ENCODE measurements around the gene SLC35F6. TPM values are rescaled to one million over a fixed set of nuclear protein-coding genes. Genes with fewer than 3 reads are reported as not detected.

SLC35F6 gene
- total and polyA plus RNA-seq, 9 of the 15 experiments (the other 6 are each of a cell fraction or from before 2014, with no cell fraction given) = 11.9 to 47.3 (median 22.5) TPM

GRCh38 chr2:26740346-26740745 lies 23.7 kb upstream of the SLC35F6 start (continued):
- TF ChIP-seq FOXK1 (CRISPR knock-in tag; IDR thresholded peaks at IDR 0.05; ENCODE audit: borderline replicate concordance) (no peak), ZNF699 (CRISPR knock-in tag; IDR thresholded peaks at IDR 0.05; ENCODE audit: insufficient replicate concordance) (no peak), PHF20 (IDR thresholded peaks at IDR 0.05; ENCODE audit: partially characterized antibody) (no peak)

DNA sequence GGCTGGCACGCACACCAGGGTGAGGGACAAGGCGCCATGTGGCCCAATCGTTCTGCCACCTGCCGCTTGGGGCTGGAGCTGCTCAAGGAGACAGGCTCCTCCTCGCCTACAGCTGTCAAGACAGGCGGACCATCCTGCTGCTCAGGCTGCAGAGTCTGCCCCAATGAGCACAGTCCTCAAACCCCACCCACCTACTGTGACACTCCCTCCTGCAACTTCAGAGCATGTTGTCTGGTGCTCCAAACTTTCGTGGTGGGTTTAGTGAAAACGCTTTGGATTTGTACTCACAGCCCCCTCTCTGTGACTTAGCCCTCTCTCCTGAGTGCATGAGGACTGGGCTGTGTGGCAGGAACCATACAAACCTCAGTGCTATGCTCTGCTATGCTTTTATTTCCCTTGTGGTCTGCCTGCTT lies 23.2 kb upstream of the SLC35F6 start:
- Histone ChIP-seq H3K4me1 (replicated peaks in 1 of 2; ENCODE audit: control insufficient read depth in 2 of 2, insufficient read depth in 2 of 2, low read length in 2 of 2) (peaks cover 0 to 6% of the 10 kb centered on the region in 2 experiments; a peak in 2 of 5 replicates), H3K9ac (ENCODE audit: insufficient read depth in 1 of 2, low read depth in 2 of 2, low read length in 2 of 2) (no peak overlapping the region), H3K27ac (ENCODE audit: extremely low read depth, low read depth, low read length) (no peak overlapping the region), H3K4me2 (ENCODE audit: insufficient read depth, low read length) (no peak overlapping the region), H4K20me1 (replicated peaks; ENCODE audit: control insufficient read depth, insufficient read depth, low read length) (no peaks in the 10 kb centered on the region), H3K27me3 (ENCODE audit: control insufficient read depth in 2 of 2, insufficient read depth in 2 of 2, low read length in 2 of 2) (0 out of 5 replicates have a peak, but pooled peaks cover 0 to 5% of the 10 kb centered on the region in 2 experiments), H3K4me3 (no peak overlapping the region), H3K9me3 (replicated peaks; ENCODE audit: control insufficient read depth, insufficient read depth, low read depth, low read length) (no peaks in the 10 kb centered on the region), H2AFZ (ENCODE audit: low read depth, low read length) (peak overlapping the region; percentile 34), H3K9me1 (ENCODE audit: control insufficient read depth, insufficient read depth, low read length) (no peaks in the 10 kb centered on the region), H3K79me2 (ENCODE audit: control insufficient read depth, insufficient read depth, low read length) (no peaks in the 10 kb centered on the region), H3K36me3 (ENCODE audit: control insufficient read depth, insufficient read depth, low read length) (no peaks in the 10 kb centered on the region)
- no TSS peak for BruUV-seq (replicated peaks)
- WGBS (ENCODE audit: insufficient coverage, low coverage, missing lambda C conversion rate) = 3% methylated on average over 8 of the region's 8 CpGs
- in situ Hi-C loops (cut with MboI) (loop anchor here (5.0 kb wide), 1 partner anchor 139 kb away; no protein-coding TSS in a partner anchor), intact Hi-C loops (cut with micrococcal nuclease) (loop anchor here (5.0 to 10.0 kb wide), 2 partner anchors 59 to 236 kb away; no protein-coding TSS in a partner anchor)
- FAIRE-seq (peak; percentile 80), DNase-seq (ENCODE audit: extremely low read depth in 1 of 4, low spot score in 3 of 4) (peak; percentile 45 to 53 (median 51)), ATAC-seq (peak; percentile 87)
- POLR2A ChIA-PET = interaction anchor here (0.6 to 0.9 kb wide), 3 partner anchors 9 to 456 kb away, joined by 3 to 4 read pairs (median 3); no protein-coding TSS in a partner anchor
- CTCF ChIA-PET (ENCODE audit: low intra/inter-chr PET ratio) = no interaction called here
- TF ChIP-seq RAD21 (CRISPR knock-in tag; conservative IDR thresholded peaks at IDR 0.05 in 1 of 2, IDR thresholded peaks at IDR 0.05 in 1 of 2) (0 out of 4 replicates have a peak, but pooled peaks of 1 of the 2 experiments have one; percentile 18), MAX (CRISPR knock-in tag; IDR thresholded peaks at IDR 0.05) (peak; percentile 51; the same call in 1 of the 2 replicates), ZNF274 (IDR thresholded peaks at IDR 0.05; ENCODE audit: borderline replicate concordance, low read depth, low read length) (no peak), NRF1 (conservative IDR thresholded peaks at IDR 0.05 in 1 of 2, IDR thresholded peaks at IDR 0.05 in 1 of 2) (peak; percentile 41 to 52; a peak in 2 of 4 replicates), CTBP1 (IDR thresholded peaks at IDR 0.05; ENCODE audit: borderline replicate concordance) (peak; percentile 21; the same call in 1 of the 2 replicates), CBX3 (IDR thresholded peaks at IDR 0.05; ENCODE audit: borderline replicate concordance in 1 of 2, low read length in 2 of 2) (no peak), POLR2G (IDR thresholded peaks at IDR 0.05; ENCODE audit: low read depth, low read length) (no peak), MYC (IDR thresholded peaks at IDR 0.05; ENCODE audit: low read depth, low read length) (0 out of 2 replicates have a peak, but pooled peaks have one; percentile 28), MYC (CRISPR knock-in tag; IDR thresholded peaks at IDR 0.05; ENCODE audit: borderline replicate concordance, low read depth) (no peak)
- TF ChIP-seq, protein P1, sequence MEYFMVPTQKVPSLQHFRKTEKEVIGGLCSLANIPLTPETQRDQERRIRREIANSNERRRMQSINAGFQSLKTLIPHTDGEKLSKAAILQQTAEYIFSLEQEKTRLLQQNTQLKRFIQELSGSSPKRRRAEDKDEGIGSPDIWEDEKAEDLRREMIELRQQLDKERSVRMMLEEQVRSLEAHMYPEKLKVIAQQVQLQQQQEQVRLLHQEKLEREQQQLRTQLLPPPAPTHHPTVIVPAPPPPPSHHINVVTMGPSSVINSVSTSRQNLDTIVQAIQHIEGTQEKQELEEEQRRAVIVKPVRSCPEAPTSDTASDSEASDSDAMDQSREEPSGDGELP (CRISPR knock-in tag; IDR thresholded peaks at IDR 0.05; ENCODE audit: borderline replicate concordance) = peak; percentile 75; the same call in 1 of the 2 replicates
- TF ChIP-seq, protein P2, sequence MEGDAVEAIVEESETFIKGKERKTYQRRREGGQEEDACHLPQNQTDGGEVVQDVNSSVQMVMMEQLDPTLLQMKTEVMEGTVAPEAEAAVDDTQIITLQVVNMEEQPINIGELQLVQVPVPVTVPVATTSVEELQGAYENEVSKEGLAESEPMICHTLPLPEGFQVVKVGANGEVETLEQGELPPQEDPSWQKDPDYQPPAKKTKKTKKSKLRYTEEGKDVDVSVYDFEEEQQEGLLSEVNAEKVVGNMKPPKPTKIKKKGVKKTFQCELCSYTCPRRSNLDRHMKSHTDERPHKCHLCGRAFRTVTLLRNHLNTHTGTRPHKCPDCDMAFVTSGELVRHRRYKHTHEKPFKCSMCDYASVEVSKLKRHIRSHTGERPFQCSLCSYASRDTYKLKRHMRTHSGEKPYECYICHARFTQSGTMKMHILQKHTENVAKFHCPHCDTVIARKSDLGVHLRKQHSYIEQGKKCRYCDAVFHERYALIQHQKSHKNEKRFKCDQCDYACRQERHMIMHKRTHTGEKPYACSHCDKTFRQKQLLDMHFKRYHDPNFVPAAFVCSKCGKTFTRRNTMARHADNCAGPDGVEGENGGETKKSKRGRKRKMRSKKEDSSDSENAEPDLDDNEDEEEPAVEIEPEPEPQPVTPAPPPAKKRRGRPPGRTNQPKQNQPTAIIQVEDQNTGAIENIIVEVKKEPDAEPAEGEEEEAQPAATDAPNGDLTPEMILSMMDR (IDR thresholded peaks at IDR 0.05 in 2 of 3, conservative IDR thresholded peaks at IDR 0.05 in 1 of 3; ENCODE audit: insufficient read depth in 2 of 3, low read depth in 1 of 3, low read length in 3 of 3) = peak; percentile 22 to 29 (median 25); a peak in 2 of 6 replicates

Data from K562 (cell line).